CD4-positive, alpha-beta T cell treated with Interleukin-12 subunit alpha and Interleukin-12 subunit beta, for 1 hour (primary cell): ENCODE results near the gene GAB2.
"Not testable (repeated sequence)": the region's sequence is repeated elsewhere in the genome, so short reads cannot be mapped to it uniquely, and the experiment has no call there.

ENCODE experiments used
- DNase-seq: peaks from one replicate; pipeline ENCODE4 v3.0.0-alpha.2; 2020

The GAB2 gene

GRCh38 chr11:78199015-78199652 lies 218.5 kb downstream of the GAB2 start:
- no peak for DNase-seq

- no peak for DNase-seq
Measured at GRCh38 chr11:78197816-78198215, 219.8 kb downstream of the GAB2 start.

GRCh38 chr11:78196661-78197091 lies 220.9 kb downstream of the GAB2 start:
- no peak for DNase-seq

- DNase-seq: no peak
Measured at GRCh38 chr11:78195917-78196560, 221.6 kb downstream of the GAB2 start.

- no peak for DNase-seq
Measured at GRCh38 chr11:78194490-78194889, 223.1 kb downstream of the GAB2 start.

GRCh38 chr11:78193806-78194205 lies 223.8 kb downstream of the GAB2 start:
- no peak for DNase-seq

- no peak for DNase-seq
Measured at GRCh38 chr11:78192911-78193351, 224.7 kb downstream of the GAB2 start.

- DNase-seq: no peak
Measured at GRCh38 chr11:78192223-78192719, 225.3 kb downstream of the GAB2 start.

- no peak for DNase-seq
Measured at GRCh38 chr11:78190871-78191538, 226.6 kb downstream of the GAB2 start.

GRCh38 chr11:78190374-78190773 lies 227.2 kb downstream of the GAB2 start:
- no peak for DNase-seq

- no peak for DNase-seq
Measured at GRCh38 chr11:78189851-78190250, 227.8 kb downstream of the GAB2 start.

- no peak for DNase-seq
Measured at GRCh38 chr11:78189174-78189724, 228.4 kb downstream of the GAB2 start.

- peak; percentile 92 for DNase-seq
Measured at GRCh38 chr11:78188286-78189173, 229.1 kb downstream of the GAB2 start, which contains the start of the genes KCTD21 and USP35. TSS of gene KCTD21 (minus strand) at chr11:78188626. CDS start at chr11:78174554, 14,072 bp downstream. TSS of gene USP35 (plus strand) at chr11:78188919. CDS start at chr11:78196246, 7,327 bp downstream.

- DNase-seq: peak; percentile 66
Measured at GRCh38 chr11:78187366-78188285, 230.0 kb downstream of the GAB2 start.

GRCh38 chr11:78181185-78181584 lies 236.4 kb downstream of the GAB2 start:
- DNase-seq: no peak

GRCh38 chr11:78180751-78181150 lies 236.9 kb downstream of the GAB2 start:
- DNase-seq: no peak

GRCh38 chr11:78179459-78180071 lies 238.1 kb downstream of the GAB2 start:
- no peak for DNase-seq

GRCh38 chr11:78177216-78177615 lies 240.4 kb downstream of the GAB2 start:
- no peak for DNase-seq

GRCh38 chr11:78176605-78177141 lies 240.9 kb downstream of the GAB2 start:
- no peak for DNase-seq

- not testable (repeated sequence) for DNase-seq
Measured at GRCh38 chr11:78175862-78176261, 241.8 kb downstream of the GAB2 start.
